Hepatocyte (in vitro differentiated cells): ENCODE data around the gene RBM33. TPM values are rescaled to one million over a fixed set of nuclear protein-coding genes. Genes with fewer than 3 reads are reported as not detected.

Experiments used
- DNase-seq: peaks from one replicate; pipeline ENCODE4 v3.0.0-alpha.2; 2016; ENCODE audit warnings: low spot score
- H2AFZ ChIP-seq: fragments of 200-600 bp; sonication (generic); 2 replicates; pipeline ENCODE4 v1.6.0; 2016; ENCODE audit warnings: antibody characterized with exemption, mild to moderate bottlenecking
- H3K27ac ChIP-seq: fragments of 200-600 bp; sonication (generic); 2 replicates; pipeline ENCODE4 v1.5.1; 2016; ENCODE audit warnings: mild to moderate bottlenecking
- H3K27me3 ChIP-seq: fragments of 200-600 bp; sonication (generic); 2 replicates; pipeline ENCODE4 v1.6.1; 2016
- H3K36me3 ChIP-seq: fragments of 200-600 bp; sonication (generic); replicated peaks from 2 replicates; pipeline ENCODE4 v1.5.1; 2016; ENCODE audit warnings: low read depth; ENCODE audit not compliant: insufficient read depth
- H3K4me1 ChIP-seq: fragments of 200-600 bp; sonication (generic); 2 replicates; pipeline ENCODE4 v1.5.1; 2016; ENCODE audit warnings: mild to moderate bottlenecking, moderate library complexity; ENCODE audit not compliant: insufficient read depth
- H3K4me2 ChIP-seq: fragments of 200-600 bp; sonication (generic); 2 replicates; pipeline ENCODE4 v1.6.0; 2016
- H3K4me3 ChIP-seq: fragments of 200-600 bp; sonication (generic); 2 replicates; pipeline ENCODE4 v1.5.1; 2016; ENCODE audit warnings: mild to moderate bottlenecking
- H3K79me2 ChIP-seq: fragments of 200-600 bp; sonication (generic); 2 replicates; pipeline ENCODE4 v1.6.0; 2017; ENCODE audit warnings: mild to moderate bottlenecking
- H3K9me2 ChIP-seq: fragments of 200-600 bp; sonication (generic); replicated peaks from 2 replicates; pipeline ENCODE4 v1.6.0; 2017; ENCODE audit warnings: mild to moderate bottlenecking; ENCODE audit not compliant: insufficient read depth
- H3K9me3 ChIP-seq: fragments of 200-600 bp; sonication (generic); 2 replicates; pipeline ENCODE4 v1.5.1; 2016; ENCODE audit warnings: low read depth, mild to moderate bottlenecking
- H4K20me1 ChIP-seq: fragments of 200-600 bp; sonication (generic); 2 replicates; pipeline ENCODE4 v1.6.0; 2016; ENCODE audit warnings: mild to moderate bottlenecking; ENCODE audit not compliant: insufficient read depth, poor library complexity, severe bottlenecking
- CTCF ChIP-seq: fragments of 200-600 bp; sonication (generic); IDR thresholded peaks from 2 replicates; pipeline ENCODE4 v1.5.1; 2016; ENCODE audit warnings: antibody characterized with exemption, mild to moderate bottlenecking; ENCODE audit not compliant: poor library complexity
- EZH2 ChIP-seq: fragments of 200-600 bp; sonication (generic); IDR thresholded peaks from 2 replicates; pipeline ENCODE4 v1.6.1; 2016; ENCODE audit warnings: antibody characterized with exemption, mild to moderate bottlenecking, borderline replicate concordance
- EZH2phosphoT487 ChIP-seq: fragments of 200-600 bp; sonication (generic); IDR thresholded peaks from one replicate; pipeline ENCODE4 v1.6.1; 2018; ENCODE audit warnings: antibody characterized with exemption, mild to moderate bottlenecking, low read depth, moderate library complexity; ENCODE audit not compliant: unreplicated experiment, severe bottlenecking
- WGBS: methylation state at CpG from one replicate; pipeline ENCODE4 v1.1.6; 2016; ENCODE audit warnings: low lambda C conversion rate; ENCODE audit errors: missing lambda C conversion rate; 5-methylcytosine and 5-hydroxymethylcytosine counted together
- polyA plus RNA-seq: library from polyadenylated mRNA; unstranded; fragments of >200 nt; fragmentation: Nextera tagmentation; extraction: Ambion mirVana; gene quantifications from 2 replicates; pipeline ENCODE4 v1.2.1, GENCODE V29; 2016
- total RNA-seq: library from RNA; depleted of rRNA; stranded (reverse); fragments of >200 nt; gene quantifications from 2 replicates; pipeline ENCODE4 v1.2.3, GENCODE V29; 2014

Gene RBM33
- total and polyA plus RNA-seq, 2 experiments from 2014 or later = 24.8 to 40.8 TPM

- 89% methylated on average over 10 of the region's 10 CpGs for WGBS
- no peaks in the 10 kb centered on the region for H3K27me3 ChIP-seq
- TF ChIP-seq EZH2phosphoT487 = no peak
- no peak for TF ChIP-seq CTCF
- TF ChIP-seq EZH2 = no peak
- H3K79me2 ChIP-seq = no peaks in the 10 kb centered on the region
- no peak overlapping the region for H2AFZ ChIP-seq
- H3K4me3 ChIP-seq = no peak overlapping the region
- no peaks in the 10 kb centered on the region for H3K9me3 ChIP-seq
- no peaks in the 10 kb centered on the region for H4K20me1 ChIP-seq
- H3K4me2 ChIP-seq = no peak overlapping the region
- no peaks in the 10 kb centered on the region for H3K36me3 ChIP-seq
- no peak overlapping the region for H3K27ac ChIP-seq
- H3K4me1 ChIP-seq = peaks cover 9% of the 10 kb centered on the region
- DNase-seq = no peak
- no peaks in the 10 kb centered on the region for H3K9me2 ChIP-seq
These were observed 23.0 kb upstream of the RBM33 start for GRCh38 chr7:155621418-155621980.

GRCh38 chr7:155624412-155624811 lies 20.0 kb upstream of the RBM33 start:
- WGBS = 86% methylated on average over 6 of the region's 6 CpGs
- H2AFZ ChIP-seq = no peak overlapping the region
- H3K4me1 ChIP-seq = peaks cover 7% of the 10 kb centered on the region
- H4K20me1 ChIP-seq = no peaks in the 10 kb centered on the region
- H3K9me2 ChIP-seq = no peaks in the 10 kb centered on the region
- H3K4me3 ChIP-seq = no peak overlapping the region
- no peaks in the 10 kb centered on the region for H3K36me3 ChIP-seq
- no peak overlapping the region for H3K4me2 ChIP-seq
- DNase-seq = no peak
- H3K27me3 ChIP-seq = no peaks in the 10 kb centered on the region
- no peaks in the 10 kb centered on the region for H3K79me2 ChIP-seq
- TF ChIP-seq CTCF (no peak), EZH2phosphoT487 (no peak), EZH2 (no peak)
- H3K9me3 ChIP-seq = peaks cover 8% of the 10 kb centered on the region
- H3K27ac ChIP-seq = no peak overlapping the region

GRCh38 chr7:155625557-155625956 lies 18.9 kb upstream of the RBM33 start:
- no peaks in the 10 kb centered on the region for H4K20me1 ChIP-seq
- H3K36me3 ChIP-seq = no peaks in the 10 kb centered on the region
- H3K79me2 ChIP-seq = no peaks in the 10 kb centered on the region
- H3K9me2 ChIP-seq = no peaks in the 10 kb centered on the region
- H3K9me3 ChIP-seq = peaks cover 8% of the 10 kb centered on the region
- no peak overlapping the region for H3K4me3 ChIP-seq
- H3K27me3 ChIP-seq = no peaks in the 10 kb centered on the region
- WGBS = 83% methylated on average over 4 of the region's 4 CpGs
- no peak for DNase-seq
- no peak overlapping the region for H3K4me2 ChIP-seq
- no peak overlapping the region for H3K27ac ChIP-seq
- no peak overlapping the region for H2AFZ ChIP-seq
- no peaks in the 10 kb centered on the region for H3K4me1 ChIP-seq
- no peak for TF ChIP-seq CTCF
- TF ChIP-seq EZH2 = no peak
- no peak for TF ChIP-seq EZH2phosphoT487
